ENCODE measurements around the gene SHISA5.

DNA sequence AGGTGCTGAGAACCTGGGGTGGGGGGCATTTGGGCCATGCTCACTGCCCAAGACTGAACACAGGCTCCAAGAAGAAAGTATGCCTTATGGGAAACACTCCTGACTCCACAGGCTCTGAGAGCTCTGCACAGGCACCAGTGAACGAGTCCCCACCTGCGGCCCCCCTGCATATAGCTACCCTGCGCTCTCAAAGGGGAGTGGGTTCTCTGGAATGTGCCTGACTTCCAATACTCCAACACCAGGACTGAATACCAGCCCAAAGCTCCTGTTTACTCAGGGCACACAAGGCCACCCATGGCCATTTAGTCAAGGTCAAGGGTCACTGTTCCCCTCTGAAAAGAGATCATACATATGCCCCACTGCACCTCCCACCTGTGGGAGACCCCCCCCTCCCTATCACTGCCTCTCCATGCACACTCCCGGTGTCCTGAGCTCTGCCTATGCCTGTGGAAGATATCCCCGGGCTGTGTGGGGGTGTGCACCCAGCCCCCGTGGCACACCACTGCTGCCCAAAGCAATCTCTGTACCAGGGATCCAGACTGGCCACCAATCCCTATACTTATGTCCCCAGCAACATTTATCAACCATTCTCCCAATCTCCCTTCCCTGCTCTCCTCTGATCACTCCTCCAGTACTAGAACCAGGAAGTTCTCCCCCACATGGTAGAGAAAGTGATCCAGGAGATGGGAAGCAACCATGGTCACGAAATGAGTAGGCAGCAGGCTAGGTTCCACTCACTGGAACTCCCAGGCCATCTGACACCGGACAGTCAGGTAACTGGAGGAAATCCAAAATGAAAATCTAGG is 72.5 kb downstream of the SHISA5 start:
- TF ChIP-seq, protein P1, sequence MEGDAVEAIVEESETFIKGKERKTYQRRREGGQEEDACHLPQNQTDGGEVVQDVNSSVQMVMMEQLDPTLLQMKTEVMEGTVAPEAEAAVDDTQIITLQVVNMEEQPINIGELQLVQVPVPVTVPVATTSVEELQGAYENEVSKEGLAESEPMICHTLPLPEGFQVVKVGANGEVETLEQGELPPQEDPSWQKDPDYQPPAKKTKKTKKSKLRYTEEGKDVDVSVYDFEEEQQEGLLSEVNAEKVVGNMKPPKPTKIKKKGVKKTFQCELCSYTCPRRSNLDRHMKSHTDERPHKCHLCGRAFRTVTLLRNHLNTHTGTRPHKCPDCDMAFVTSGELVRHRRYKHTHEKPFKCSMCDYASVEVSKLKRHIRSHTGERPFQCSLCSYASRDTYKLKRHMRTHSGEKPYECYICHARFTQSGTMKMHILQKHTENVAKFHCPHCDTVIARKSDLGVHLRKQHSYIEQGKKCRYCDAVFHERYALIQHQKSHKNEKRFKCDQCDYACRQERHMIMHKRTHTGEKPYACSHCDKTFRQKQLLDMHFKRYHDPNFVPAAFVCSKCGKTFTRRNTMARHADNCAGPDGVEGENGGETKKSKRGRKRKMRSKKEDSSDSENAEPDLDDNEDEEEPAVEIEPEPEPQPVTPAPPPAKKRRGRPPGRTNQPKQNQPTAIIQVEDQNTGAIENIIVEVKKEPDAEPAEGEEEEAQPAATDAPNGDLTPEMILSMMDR (IDR thresholded peaks at IDR 0.05; ENCODE audit: borderline replicate concordance, extremely low read depth, low read length, poor library complexity, severe bottlenecking): no peak
- TF ChIP-seq EZH2 (IDR thresholded peaks at IDR 0.05; ENCODE audit: borderline replicate concordance, low read depth, low read length, severe bottlenecking): no peak
